H7 (cell line): ENCODE data around the gene ADAM19. TPM values are rescaled to one million over a fixed set of nuclear protein-coding genes. Genes with fewer than 3 reads are reported as not detected.

Experiments used
- DNase-seq: peaks from one replicate; pipeline ENCODE4 v3.0.0; 2012
- H3K27me3 ChIP-seq: 2 replicates; pipeline ENCODE4 v1.6.0; 2011; ENCODE audit warnings: mild to moderate bottlenecking, low read length; ENCODE audit not compliant: control insufficient read depth, insufficient read depth
- H3K36me3 ChIP-seq: replicated peaks from 2 replicates; pipeline ENCODE4 v1.5.1; 2011; ENCODE audit warnings: low read length; ENCODE audit not compliant: control insufficient read depth, insufficient read depth
- H3K4me3 ChIP-seq: 2 replicates; pipeline ENCODE4 v1.5.1; 2011; ENCODE audit warnings: low read depth, mild to moderate bottlenecking, control low read depth, low read length, moderate library complexity; ENCODE audit not compliant: insufficient read depth
- total RNA-seq: library from RNA; depleted of rRNA; stranded (reverse); fragments of >200 nt; shearing (Covaris generic); gene quantifications from 2 replicates; pipeline ENCODE4 v1.2.3, GENCODE V29; 2014

ADAM19 gene
- total RNA-seq, 1 experiment from 2014 or later = 53.1 TPM

DNA sequence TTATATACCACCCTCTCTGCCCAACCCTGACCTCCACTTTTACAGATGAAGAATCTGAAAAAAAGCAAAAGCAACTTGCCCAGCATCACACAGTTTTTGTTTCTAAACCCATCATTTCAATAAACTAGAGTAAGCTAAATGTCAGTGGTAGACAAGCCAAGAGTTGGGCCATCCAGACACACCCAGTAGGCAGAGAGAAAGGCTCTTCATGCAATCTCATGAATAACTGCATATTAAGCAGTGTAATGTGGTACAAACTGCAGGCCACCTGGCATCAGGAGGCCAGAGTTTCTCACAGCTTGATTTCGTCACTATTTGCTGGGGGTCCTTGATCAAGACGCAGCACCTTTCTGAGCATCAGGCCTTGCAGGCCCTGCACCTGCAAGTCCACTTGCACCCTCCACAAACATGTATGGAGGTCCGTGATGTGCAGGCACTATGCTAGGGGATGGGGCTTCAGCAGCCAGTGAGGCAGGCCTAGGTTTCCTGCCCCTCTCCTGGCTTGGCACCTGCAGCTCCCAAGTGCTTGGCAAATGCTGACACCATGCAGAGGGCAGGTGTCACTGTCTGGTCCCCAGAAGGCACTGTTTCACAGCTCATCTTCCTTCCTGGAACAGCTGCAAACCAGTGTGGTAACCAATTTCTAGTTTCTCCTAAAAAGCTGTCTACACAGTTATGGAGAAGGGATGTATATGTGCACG lies 29.8 kb downstream of the ADAM19 start:
- DNase-seq = no peak
- no peak overlapping the region for H3K4me3 ChIP-seq
- no peaks in the 10 kb centered on the region for H3K36me3 ChIP-seq
- no peaks in the 10 kb centered on the region for H3K27me3 ChIP-seq

DNA sequence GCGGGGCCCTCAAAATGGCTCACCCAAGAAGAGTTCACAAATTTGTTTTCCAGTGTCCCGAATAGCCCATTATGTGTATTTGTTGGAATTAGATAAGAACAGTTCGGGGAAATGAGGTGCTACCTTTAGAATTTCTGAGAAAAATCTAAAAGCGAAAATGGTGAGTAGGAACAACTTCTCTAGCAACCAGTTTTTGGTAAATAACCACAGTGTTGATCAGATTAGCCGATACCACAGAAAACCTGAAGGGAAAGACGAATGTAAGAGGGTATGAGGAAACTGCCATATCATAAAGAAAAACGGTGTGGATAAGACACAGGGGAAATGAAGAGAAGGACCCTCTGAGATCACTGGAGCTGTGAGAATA lies 31.0 kb downstream of the ADAM19 start:
- no peak overlapping the region for H3K4me3 ChIP-seq
- no peak for DNase-seq
- H3K36me3 ChIP-seq = no peaks in the 10 kb centered on the region
- H3K27me3 ChIP-seq = no peaks in the 10 kb centered on the region

DNA sequence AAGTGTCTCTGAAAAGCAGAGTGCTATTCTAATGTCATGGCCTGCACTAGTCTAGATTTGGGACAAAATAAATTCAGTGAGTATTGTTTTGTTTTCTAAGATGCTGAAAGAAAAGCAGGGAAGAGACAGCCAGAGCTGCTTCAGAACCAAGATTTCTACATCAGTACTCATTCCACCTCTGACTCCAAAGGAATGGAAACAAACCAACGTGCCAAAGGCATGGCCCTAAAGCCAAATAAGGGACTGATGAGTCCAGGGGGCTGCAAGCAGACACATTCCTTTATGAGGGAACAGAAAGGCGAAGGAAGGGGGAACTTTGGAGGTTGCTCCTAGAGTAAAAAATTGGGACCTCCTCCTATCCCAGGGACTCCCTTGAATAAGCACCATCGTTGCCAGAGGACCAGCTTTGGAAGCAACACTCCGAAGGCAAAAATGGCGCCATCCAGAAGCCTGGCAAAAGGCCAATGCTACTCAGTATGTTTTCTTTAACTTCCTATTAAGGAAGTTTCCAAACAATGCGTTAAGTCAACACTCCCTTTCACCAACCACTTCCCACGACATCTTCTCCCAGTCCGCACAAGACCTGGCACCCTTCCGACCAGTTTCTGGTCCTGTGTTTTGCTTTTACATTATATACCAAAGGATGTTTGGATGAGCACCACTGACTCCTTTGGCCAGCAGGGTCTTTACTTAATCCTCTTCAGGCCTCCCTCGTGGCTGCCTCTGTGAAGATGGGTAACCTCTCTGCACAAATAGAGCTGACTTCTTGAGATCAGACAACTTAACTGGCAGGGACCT lies 31.6 kb downstream of the ADAM19 start:
- no peaks in the 10 kb centered on the region for H3K36me3 ChIP-seq
- H3K27me3 ChIP-seq = no peaks in the 10 kb centered on the region
- no peak overlapping the region for H3K4me3 ChIP-seq
- DNase-seq = no peak

DNA sequence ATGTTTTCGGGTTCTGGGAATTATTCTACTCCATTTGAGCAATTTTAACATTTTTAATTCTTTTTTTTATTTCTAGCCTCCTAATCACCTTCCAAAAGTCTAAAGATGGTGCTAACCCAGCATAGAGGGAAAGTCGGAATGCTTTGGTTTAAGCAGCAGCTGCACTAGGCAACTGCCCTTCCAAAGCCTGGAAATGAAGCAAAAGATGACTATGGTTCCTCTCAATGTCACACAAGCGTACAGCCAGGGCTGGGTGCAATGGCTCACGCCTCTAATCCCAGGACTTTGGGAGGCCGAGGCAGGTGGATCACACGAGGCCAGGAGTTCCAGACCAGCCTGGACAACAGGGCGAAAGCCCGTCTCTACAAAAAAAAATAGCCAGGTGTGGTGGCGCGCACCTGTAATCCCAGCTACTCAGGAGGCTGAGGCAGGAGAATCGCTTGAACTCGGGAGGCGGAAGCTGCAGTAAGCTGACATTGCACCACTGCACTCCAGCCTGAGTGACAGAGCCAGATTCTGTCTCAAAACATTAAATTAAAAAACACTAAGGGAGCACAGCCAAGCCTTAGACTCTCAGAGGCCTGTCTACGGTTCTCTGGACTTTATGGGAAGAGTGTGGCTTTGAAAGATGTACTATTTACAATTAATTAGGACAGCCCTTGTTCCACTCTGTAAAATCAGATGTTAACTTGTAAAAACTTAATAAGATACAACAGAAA lies 33.1 kb downstream of the ADAM19 start:
- DNase-seq = no peak

DNA sequence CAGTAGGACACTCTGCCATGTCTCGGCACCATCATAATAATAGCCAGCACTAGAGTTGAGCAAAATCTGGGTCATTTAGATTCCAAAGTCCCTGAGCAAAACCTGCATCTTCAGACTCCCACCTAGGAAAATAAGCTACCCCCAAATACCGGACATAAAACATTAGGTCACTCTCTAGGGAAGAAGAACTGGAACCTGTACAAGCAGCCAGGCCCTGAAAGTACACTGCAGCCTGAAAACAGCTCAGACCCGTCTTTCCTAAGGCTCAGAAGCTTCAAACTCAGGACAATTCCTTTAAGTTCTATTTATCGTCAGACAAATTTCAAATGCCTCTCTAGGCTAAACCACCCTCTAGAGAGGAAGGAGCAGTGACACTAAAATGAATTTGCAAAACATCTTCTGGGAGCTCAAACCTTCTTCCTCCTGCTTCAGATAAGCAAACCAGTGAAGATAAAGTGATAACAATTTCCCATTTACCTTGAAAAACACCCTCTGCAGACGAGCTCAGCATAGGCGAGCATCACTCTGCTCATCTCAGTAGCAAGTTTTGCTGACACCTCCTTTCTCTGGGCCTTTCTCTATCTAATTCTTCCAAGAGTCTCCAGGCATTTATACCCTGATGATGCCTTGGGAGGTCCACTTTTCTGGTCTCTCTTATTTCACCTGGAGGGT lies 34.0 kb downstream of the ADAM19 start:
- Histone ChIP-seq H3K4me3 (no peak overlapping the region), H3K27me3 (no peaks in the 10 kb centered on the region), H3K36me3 (no peaks in the 10 kb centered on the region; the same call in 1 of the 2 replicates)
- no peak for DNase-seq

More for the DNA sequence above, 33.1 kb downstream of the ADAM19 start:
- Histone ChIP-seq H3K27me3 (no peaks in the 10 kb centered on the region), H3K36me3 (no peaks in the 10 kb centered on the region; the same call in 1 of the 2 replicates), H3K4me3 (no peak overlapping the region)

DNA sequence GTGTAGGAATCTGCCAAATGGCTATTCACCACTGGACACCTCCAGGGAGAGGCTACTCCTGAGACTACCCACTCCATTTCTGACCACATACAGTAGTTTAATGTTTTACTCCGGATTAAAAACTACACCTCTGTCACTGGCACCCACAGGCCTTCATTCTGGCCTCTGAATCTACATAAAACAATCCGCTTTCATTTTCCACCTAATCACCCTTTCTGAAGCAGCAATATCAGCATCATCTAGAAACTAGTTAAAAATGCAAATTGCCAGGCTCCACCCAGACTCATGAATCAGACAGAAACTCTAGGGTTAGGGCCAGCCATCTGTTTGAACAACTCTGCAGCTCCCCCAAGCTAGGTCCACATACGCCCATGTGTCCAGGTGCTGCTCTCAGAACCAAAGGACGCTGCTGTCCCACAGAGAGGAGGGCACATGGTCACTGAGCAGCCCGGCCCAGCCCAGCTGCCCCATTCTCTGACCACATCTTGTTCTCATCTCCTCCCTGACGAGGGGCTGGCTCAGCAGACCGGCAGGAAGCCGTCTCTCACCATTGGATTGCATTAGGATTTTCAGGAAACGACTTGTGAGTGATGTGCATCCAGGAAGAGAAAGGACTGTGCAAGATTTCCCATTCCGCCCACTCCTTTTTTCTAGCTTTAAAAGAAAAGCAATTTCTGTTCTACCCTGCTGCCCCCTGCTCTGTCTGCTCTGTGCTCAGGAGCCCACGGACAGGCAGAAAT lies 34.7 kb downstream of the ADAM19 start:
- Histone ChIP-seq H3K36me3 (no peaks in the 10 kb centered on the region; the same call in 1 of the 2 replicates), H3K4me3 (no peak overlapping the region), H3K27me3 (no peaks in the 10 kb centered on the region)
- DNase-seq = no peak

DNA sequence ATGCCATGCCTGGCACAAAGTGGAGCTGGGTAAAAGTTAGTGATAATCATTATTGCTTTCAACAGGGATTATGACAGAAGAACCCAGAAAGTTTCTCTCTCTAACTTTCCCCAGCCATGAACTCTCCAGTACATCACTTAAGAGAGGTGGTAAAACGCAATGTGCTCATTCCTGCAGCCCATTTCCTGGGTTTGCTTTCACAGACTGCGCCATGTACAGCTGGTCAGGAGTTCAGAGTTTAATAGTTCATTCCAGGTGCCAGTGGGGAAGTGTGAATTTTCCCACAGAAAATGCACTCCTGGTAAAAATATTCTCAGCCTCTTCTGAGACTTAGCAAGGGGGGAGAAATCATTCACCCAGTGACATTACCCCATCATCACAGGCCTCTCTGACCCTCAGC lies 35.5 kb downstream of the ADAM19 start:
- no peak overlapping the region for H3K4me3 ChIP-seq
- no peaks in the 10 kb centered on the region for H3K27me3 ChIP-seq
- H3K36me3 ChIP-seq = no peaks in the 10 kb centered on the region; the same call in 1 of the 2 replicates
- no peak for DNase-seq

DNA sequence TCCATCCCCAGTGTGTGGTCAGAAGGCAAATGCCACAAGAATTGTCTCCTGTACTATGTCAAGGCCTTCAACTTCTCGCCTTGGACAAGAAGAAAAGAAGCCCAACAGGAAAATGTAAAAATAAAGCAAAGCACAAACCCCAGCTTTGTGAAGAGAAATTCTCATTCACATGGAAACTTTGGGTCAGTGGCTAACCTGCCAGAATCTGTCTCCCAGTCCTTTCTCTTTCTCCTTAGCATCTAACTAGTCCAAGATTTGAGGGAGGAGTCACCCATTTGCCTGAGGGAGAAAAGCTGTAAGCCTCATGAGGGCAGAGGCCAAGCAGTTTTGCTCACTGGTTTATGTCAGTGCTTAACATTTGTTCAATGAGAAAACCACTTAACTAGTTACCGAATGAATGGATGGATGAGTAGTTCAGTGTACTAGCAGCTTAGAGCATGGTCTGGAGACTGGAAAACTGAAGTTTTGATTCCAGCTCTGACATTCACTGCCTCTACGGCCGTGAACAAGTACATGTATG lies 36.0 kb downstream of the ADAM19 start:
- H3K36me3 ChIP-seq = no peaks in the 10 kb centered on the region; the same call in 1 of the 2 replicates
- H3K4me3 ChIP-seq = no peak overlapping the region
- H3K27me3 ChIP-seq = no peaks in the 10 kb centered on the region
- no peak for DNase-seq

DNA sequence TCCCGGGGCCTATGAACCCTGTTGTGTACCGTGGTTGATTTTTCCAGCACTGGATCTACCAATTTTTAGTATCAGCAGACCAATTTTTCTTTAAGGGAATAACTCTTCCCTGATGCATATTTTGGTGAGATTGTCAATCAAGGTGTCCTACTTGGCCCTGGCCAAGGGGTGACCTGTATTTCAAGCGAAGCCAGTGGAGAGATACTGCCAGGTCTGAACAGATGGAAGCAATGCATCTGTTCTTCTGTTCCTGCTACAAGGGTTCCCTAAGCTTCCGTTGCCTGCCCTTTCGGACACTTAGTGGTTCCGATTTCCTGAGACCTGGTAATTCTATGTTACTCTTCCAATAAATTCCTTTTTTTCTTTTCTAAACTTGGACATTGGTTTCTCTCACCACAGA lies 37.3 kb downstream of the ADAM19 start:
- Histone ChIP-seq H3K4me3 (no peak overlapping the region), H3K36me3 (no peaks in the 10 kb centered on the region; the same call in 1 of the 2 replicates), H3K27me3 (no peaks in the 10 kb centered on the region)
- no peak for DNase-seq

DNA sequence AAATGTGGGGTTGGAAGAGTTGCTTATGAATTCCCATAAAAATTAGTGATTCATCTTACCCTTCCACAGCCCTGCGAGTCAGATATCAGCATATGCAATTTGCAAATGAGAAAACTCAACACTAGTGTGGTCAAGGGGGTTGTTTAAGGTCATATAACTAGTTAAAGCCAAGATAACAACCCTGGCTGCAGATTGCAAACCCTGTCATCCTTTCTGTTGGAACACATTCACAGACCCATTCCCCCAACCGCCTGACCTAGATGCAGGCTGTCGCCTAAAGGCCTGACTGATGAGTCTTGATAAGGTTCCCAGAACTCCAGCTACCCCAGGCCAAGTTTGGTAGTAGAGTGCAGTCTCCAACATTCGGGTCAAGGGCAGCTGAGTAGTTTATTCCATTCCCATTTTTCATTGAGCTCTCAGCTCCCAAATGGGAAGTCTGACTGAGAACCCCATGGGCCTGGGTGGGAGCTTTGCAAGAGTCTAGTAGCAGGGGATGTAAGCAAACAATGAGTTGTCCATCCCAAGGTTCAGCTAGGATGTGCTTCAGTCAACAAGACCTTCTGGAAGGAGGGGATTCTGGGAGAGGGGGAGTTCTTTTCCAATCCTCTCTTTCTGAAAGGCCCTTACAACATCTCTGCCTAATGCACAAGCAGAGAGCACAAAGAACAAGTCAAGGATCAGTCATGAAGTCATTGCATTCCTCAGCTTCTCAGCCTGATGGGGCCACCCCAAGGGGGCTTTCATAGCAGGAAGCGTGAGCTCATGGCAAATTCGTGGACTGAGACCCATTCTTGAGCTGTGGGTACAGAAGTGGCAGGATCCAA lies 40.3 kb downstream of the ADAM19 start:
- no peak for DNase-seq
- Histone ChIP-seq H3K4me3 (no peak overlapping the region), H3K27me3 (no peaks in the 10 kb centered on the region), H3K36me3 (no peaks in the 10 kb centered on the region; the same call in 1 of the 2 replicates)

DNA sequence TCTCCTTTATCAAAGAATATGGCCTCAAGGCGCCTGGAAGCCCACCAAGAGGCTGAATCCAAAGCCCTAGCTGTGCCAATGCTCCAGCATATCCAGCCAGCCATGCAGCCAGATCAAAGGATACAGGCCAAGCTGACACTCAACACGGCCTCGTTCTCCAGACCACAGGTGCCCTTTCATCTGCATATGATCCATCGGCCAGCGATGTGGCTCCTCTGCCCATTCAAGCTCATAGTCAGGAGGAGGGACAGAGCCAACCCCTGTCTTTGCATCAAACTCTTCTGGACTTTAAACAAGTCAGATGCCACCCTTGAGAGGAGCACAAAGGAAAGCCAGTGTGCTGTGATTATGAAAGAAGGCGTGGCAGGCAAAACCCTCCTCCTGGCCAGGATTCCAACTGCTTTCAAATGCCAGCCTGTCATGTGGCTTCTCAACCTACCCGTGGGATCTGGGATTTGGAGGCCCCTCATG lies 42.5 kb downstream of the ADAM19 start:
- no peak for DNase-seq
- Histone ChIP-seq H3K4me3 (no peak overlapping the region), H3K36me3 (no peaks in the 10 kb centered on the region; the same call in 1 of the 2 replicates), H3K27me3 (no peaks in the 10 kb centered on the region)

DNA sequence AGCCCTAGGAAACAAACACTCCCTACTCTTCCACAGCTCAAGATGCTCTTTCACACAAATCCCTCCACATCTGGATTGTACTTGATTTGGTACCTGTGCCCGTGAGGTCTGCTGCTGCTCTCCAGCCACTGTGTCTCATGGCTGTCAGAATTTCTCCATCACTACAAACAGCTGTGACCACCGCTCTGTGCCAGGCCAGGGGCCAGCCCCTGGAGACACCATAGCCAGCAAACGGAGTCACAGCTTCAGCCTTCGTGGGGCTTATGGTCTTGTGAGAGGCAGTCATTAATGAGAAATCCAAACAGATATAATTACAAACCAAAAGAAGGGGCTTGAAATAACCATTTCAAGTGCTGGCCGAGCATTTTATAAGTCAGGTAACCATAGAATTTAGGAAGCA lies 43.6 kb downstream of the ADAM19 start:
- Histone ChIP-seq H3K27me3 (no peaks in the 10 kb centered on the region), H3K4me3 (no peak overlapping the region), H3K36me3 (no peaks in the 10 kb centered on the region)
- DNase-seq = no peak
